ENCODE data around the gene CPNE7.
"Not testable (repeated sequence)": the region's sequence is repeated elsewhere in the genome, so short reads cannot be mapped to it uniquely, and the experiment has no call there.

Gene CPNE7

GRCh38 chr16:89569506-89570341 is 5.8 kb upstream of the CPNE7 start:
- DNase-seq, result no peak

GRCh38 chr16:89570342-89570923 is 5.1 kb upstream of the CPNE7 start:
- DNase-seq, result no peak

- DNase-seq, result not testable (repeated sequence)
Measured at GRCh38 chr16:89570983-89571598, 4.5 kb upstream of the CPNE7 start.

GRCh38 chr16:89571636-89572035 is 3.9 kb upstream of the CPNE7 start:
- no peak for DNase-seq

GRCh38 chr16:89572073-89572484 is 3.5 kb upstream of the CPNE7 start:
- no peak for DNase-seq

- DNase-seq, result no peak
Measured at GRCh38 chr16:89572485-89573205, 2.9 kb upstream of the CPNE7 start.

GRCh38 chr16:89573826-89574680 is 1.5 kb upstream of the CPNE7 start:
- no peak for DNase-seq

GRCh38 chr16:89574681-89575246 is 794 bp upstream of the CPNE7 start:
- peak; percentile 75 for DNase-seq

GRCh38 chr16:89576153-89577054 is 846 bp downstream of the CPNE7 start:
- no peak for DNase-seq

- no peak for DNase-seq
Measured at GRCh38 chr16:89577055-89577759, 1.6 kb downstream of the CPNE7 start.

- DNase-seq, result no peak
Measured at GRCh38 chr16:89579351-89579750, 3.8 kb downstream of the CPNE7 start.

- DNase-seq, result no peak
Measured at GRCh38 chr16:89581045-89581695, 5.6 kb downstream of the CPNE7 start.

GRCh38 chr16:89581861-89582563 is 6.5 kb downstream of the CPNE7 start:
- DNase-seq, result no peak

- no peak for DNase-seq
Measured at GRCh38 chr16:89582614-89583196, 7.1 kb downstream of the CPNE7 start.

GRCh38 chr16:89583197-89583894 is 7.8 kb downstream of the CPNE7 start:
- DNase-seq, result no peak

GRCh38 chr16:89583895-89584644 is 8.5 kb downstream of the CPNE7 start:
- no peak for DNase-seq
